GM18502 (cell line): Measurements from ENCODE around the gene NCOA5.

ENCODE experiments used
- ATAC-seq: cut with Tn5 transposase; IDR thresholded peaks from one replicate; pipeline ENCODE4 v1.9.1; 2021; ENCODE audit warnings: mild to moderate bottlenecking; ENCODE audit not compliant: unreplicated experiment, poor library complexity

NCOA5 gene

GRCh38 chr20:46049190-46049589 lies 40.6 kb downstream of the NCOA5 start:
- no peak for ATAC-seq

GRCh38 chr20:46047821-46048220 lies 41.9 kb downstream of the NCOA5 start:
- ATAC-seq = no peak

- ATAC-seq = no peak
These were observed 43.0 kb downstream of the NCOA5 start for GRCh38 chr20:46046588-46047310.

GRCh38 chr20:46044896-46045295 lies 44.9 kb downstream of the NCOA5 start:
- no peak for ATAC-seq

- no peak for ATAC-seq
These were observed 46.2 kb downstream of the NCOA5 start for GRCh38 chr20:46043556-46043955.

- ATAC-seq = no peak
These were observed 48.7 kb downstream of the NCOA5 start for GRCh38 chr20:46040902-46041535.

- ATAC-seq = no peak
These were observed 52.7 kb downstream of the NCOA5 start for GRCh38 chr20:46037036-46037435.

GRCh38 chr20:46036370-46036769 lies 53.4 kb downstream of the NCOA5 start:
- no peak for ATAC-seq

- ATAC-seq = no peak
These were observed 54.0 kb downstream of the NCOA5 start for GRCh38 chr20:46035713-46036112.

GRCh38 chr20:46035253-46035652 lies 54.5 kb downstream of the NCOA5 start:
- ATAC-seq = no peak

- ATAC-seq = no peak
These were observed 55.7 kb downstream of the NCOA5 start for GRCh38 chr20:46034039-46034438.

GRCh38 chr20:46031701-46032254 lies 58.0 kb downstream of the NCOA5 start:
- ATAC-seq = no peak

- no peak for ATAC-seq
These were observed 58.7 kb downstream of the NCOA5 start for GRCh38 chr20:46031014-46031569.

GRCh38 chr20:46030284-46031013 lies 59.3 kb downstream of the NCOA5 start:
- ATAC-seq = no peak

- no peak for ATAC-seq
These were observed 60.9 kb downstream of the NCOA5 start, which contains the start of gene SLC12A5 for GRCh38 chr20:46028772-46029371. Gene SLC12A5 (plus strand): TSS chr20:46029215. CDS start chr20:46029345, 130 bp downstream.

- ATAC-seq = no peak
These were observed 61.7 kb downstream of the NCOA5 start for GRCh38 chr20:46028110-46028509.

GRCh38 chr20:46027245-46027853 lies 62.4 kb downstream of the NCOA5 start:
- ATAC-seq = no peak

GRCh38 chr20:46025376-46025783 lies 64.4 kb downstream of the NCOA5 start:
- ATAC-seq = no peak

- no peak for ATAC-seq
These were observed 65.8 kb downstream of the NCOA5 start for GRCh38 chr20:46023999-46024398.

GRCh38 chr20:46023148-46023484 lies 66.6 kb downstream of the NCOA5 start:
- no peak for ATAC-seq
